ENCODE measurements around the gene ANKS1B. TPM values are rescaled to one million over a fixed set of nuclear protein-coding genes. Genes with fewer than 3 reads are reported as not detected.

ANKS1B gene
- total and polyA plus RNA-seq, 11 donors, result 0.62 to 5.8 (median 1.8) TPM

- WGBS, 4 donors, result 2 to 39% (median 4%) methylated on average over 2 to 60 of the region's 60 CpGs
- H3K27me3 ChIP-seq, result peaks cover 14 to 67% (median 30%) of the 10 kb centered on the region in 9 donors
- H3K27ac ChIP-seq, result no peak overlapping the region
- DNase-seq, result no peak
- no peaks in the 10 kb centered on the region for H3K36me3 ChIP-seq
- ATAC-seq, result no peak
- H3K4me1 ChIP-seq, result peaks cover 0 to 17% (median 0%) of the 10 kb centered on the region in 12 donors
- peak overlapping the region in 11 of 12 donors; percentile 1 to 49 (median 34) for H3K4me3 ChIP-seq
- no peak for TF ChIP-seq CTCF (IDR thresholded peaks at IDR 0.05)
- no peak for TF ChIP-seq POLR2A (IDR thresholded peaks at IDR 0.05)
- intact Hi-C loops (cut with DNase I), result no loop called here
- no peaks in the 10 kb centered on the region for H3K9me3 ChIP-seq
Measured at GRCh38 chr12:98895086-98895651, 1089.6 kb downstream of the ANKS1B start.

GRCh38 chr12:98894412-98895085 is 1090.2 kb downstream of the ANKS1B start:
- peaks cover 14 to 67% (median 34%) of the 10 kb centered on the region in 9 donors for H3K27me3 ChIP-seq
- DNase-seq, result peak in 1 of 5 donors; percentile 55

GRCh38 chr12:98893675-98894411 is 1090.9 kb downstream of the ANKS1B start:
- WGBS, 4 donors, result 8 to 24% (median 14%) methylated on average over 27 of the region's 27 CpGs
- peaks cover 14 to 67% (median 34%) of the 10 kb centered on the region in 9 donors for H3K27me3 ChIP-seq
- no peak for DNase-seq

More at GRCh38 chr12:98894412-98895085, 1090.2 kb downstream of the ANKS1B start:
- intact Hi-C loops (cut with DNase I), result no loop called here
- 1 to 16% (median 8%) methylated on average over 22 to 96 of the region's 96 CpGs for WGBS, 4 donors
- Histone ChIP-seq H3K27ac (no peak overlapping the region), H3K4me1 (peaks cover 0 to 17% (median 0%) of the 10 kb centered on the region in 12 donors), H3K4me3 (peak overlapping the region in 11 of 12 donors; percentile 3 to 49 (median 34)), H3K9me3 (no peaks in the 10 kb centered on the region), H3K36me3 (no peaks in the 10 kb centered on the region)
- TF ChIP-seq POLR2A (IDR thresholded peaks at IDR 0.05), result no peak
- TF ChIP-seq CTCF (IDR thresholded peaks at IDR 0.05), result no peak
- no peak for ATAC-seq

More at GRCh38 chr12:98893675-98894411, 1090.9 kb downstream of the ANKS1B start:
- no peak overlapping the region for H3K27ac ChIP-seq
- TF ChIP-seq CTCF (IDR thresholded peaks at IDR 0.05) (no peak), POLR2A (IDR thresholded peaks at IDR 0.05) (no peak)
- peaks cover 0 to 17% (median 0%) of the 10 kb centered on the region in 12 donors for H3K4me1 ChIP-seq
- ATAC-seq, result no peak
- intact Hi-C loops (cut with DNase I), result no loop called here
- peak overlapping the region in 3 of 12 donors; percentile 21 to 49 (median 42) for H3K4me3 ChIP-seq
- H3K36me3 ChIP-seq, result no peaks in the 10 kb centered on the region
- no peaks in the 10 kb centered on the region for H3K9me3 ChIP-seq
